Lower lobe of right lung (tissue), 2 donors: ENCODE data around the gene RNF151. TPM values are rescaled to one million over a fixed set of nuclear protein-coding genes. Genes with fewer than 3 reads are reported as not detected.

Source experiments
- ATAC-seq, 2 donors: fragments of 200-7000 bp; cut with Tn5 transposase; one replicate each; pipeline ENCODE4 v1.9.1; 2020 to 2022; ENCODE audit warnings: mild to moderate bottlenecking in 2 of 2, moderate library complexity in 2 of 2
- DNase-seq: peaks from one replicate; pipeline ENCODE4 v3.0.0-alpha.2; 2020
- H3K27ac ChIP-seq: fragments of 200-600 bp; one replicate; pipeline ENCODE4 v1.8.0; 2022
- H3K27me3 ChIP-seq: fragments of 200-600 bp; one replicate; pipeline ENCODE4 v1.8.0; 2022; ENCODE audit warnings: low read depth
- H3K36me3 ChIP-seq: fragments of 200-600 bp; one replicate; pipeline ENCODE4 v1.8.0; 2022; ENCODE audit warnings: mild to moderate bottlenecking
- H3K4me1 ChIP-seq: fragments of 200-600 bp; one replicate; pipeline ENCODE4 v1.8.0; 2022
- H3K4me3 ChIP-seq: fragments of 200-600 bp; one replicate; pipeline ENCODE4 v1.8.0; 2022; ENCODE audit warnings: mild to moderate bottlenecking
- H3K9me3 ChIP-seq: fragments of 200-600 bp; one replicate; pipeline ENCODE4 v1.8.0; 2022
- CTCF ChIP-seq: fragments of 200-600 bp; IDR thresholded peaks from one replicate; pipeline ENCODE4 v1.8.0; 2022; ENCODE audit warnings: antibody characterized with exemption, mild to moderate bottlenecking
- intact Hi-C: fragments of 100-400 bp; cut with DNase I; formaldehyde crosslinking; loops from one replicate; pipeline ENCODE4 v1.11.0; 2022
- total RNA-seq: library from RNA; stranded (reverse); fragmentation: NEBNext Ultra II Directional; extraction: Animal tissue kit (Norgen Biotek cat#: 25700); gene quantifications from one replicate; pipeline ENCODE4 v1.2.1, GENCODE V29; 2021
- donor health status: DM: no; HTN: yes; CAD: no; lungs with severe emphysema.

RNF151 gene
- total RNA-seq, 1 donor from 2014 or later: not detected

- Histone ChIP-seq H3K27ac (peak overlapping the region; percentile 82), H3K27me3 (peaks cover 34% of the 10 kb centered on the region), H3K4me1 (peaks cover 27% of the 10 kb centered on the region), H3K36me3 (peaks cover 23% of the 10 kb centered on the region), H3K4me3 (peak overlapping the region; percentile 91), H3K9me3 (no peaks in the 10 kb centered on the region)
- peak in 1 of 2 donors; percentile 4 for ATAC-seq
- no peak for DNase-seq
- TF ChIP-seq CTCF: no peak
- intact Hi-C loops: no loop called here
Measured at GRCh38 chr16:1984347-1985225, 17.9 kb downstream of the RNF151 start.

GRCh38 chr16:1985466-1986150, 19.0 kb downstream of the RNF151 start:
- H3K4me3 ChIP-seq: peak overlapping the region; percentile 91
- H3K9me3 ChIP-seq: no peaks in the 10 kb centered on the region
- H3K4me1 ChIP-seq: peaks cover 26% of the 10 kb centered on the region
- intact Hi-C loops: no loop called here
- H3K36me3 ChIP-seq: peaks cover 23% of the 10 kb centered on the region
- peaks cover 30% of the 10 kb centered on the region for H3K27me3 ChIP-seq
- DNase-seq: no peak
- no peak for TF ChIP-seq CTCF
- no peak for ATAC-seq
- H3K27ac ChIP-seq: no peak overlapping the region

DNA sequence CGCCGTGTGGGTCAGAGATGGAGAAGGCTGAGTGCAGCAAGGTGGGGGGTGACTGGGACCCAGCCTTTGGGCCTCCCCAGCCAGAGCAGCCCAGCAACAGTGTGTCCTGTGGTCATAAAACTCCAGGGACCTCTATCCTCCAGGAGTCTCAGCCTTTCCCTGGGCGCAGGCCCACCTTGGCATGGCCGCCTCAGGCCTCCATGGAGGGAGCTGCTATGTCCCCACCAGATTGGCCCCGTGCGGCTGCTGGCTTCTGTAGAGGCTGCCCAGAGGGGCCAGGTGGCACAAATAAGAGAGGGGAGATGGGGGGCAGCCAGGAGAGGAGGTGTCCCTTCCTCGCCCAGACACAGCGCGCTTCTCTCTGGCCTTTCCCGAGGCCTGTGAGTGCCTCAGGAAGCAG, 20.5 kb downstream of the RNF151 start:
- DNase-seq (no peak), ATAC-seq (no peak)
- peaks cover 27% of the 10 kb centered on the region for H3K27me3 ChIP-seq
- no peak for TF ChIP-seq CTCF
- H3K4me1 ChIP-seq: peaks cover 38% of the 10 kb centered on the region
- no peak overlapping the region for H3K27ac ChIP-seq
- no peaks in the 10 kb centered on the region for H3K9me3 ChIP-seq
- H3K4me3 ChIP-seq: no peak overlapping the region
- peaks cover 23% of the 10 kb centered on the region for H3K36me3 ChIP-seq
- intact Hi-C loops: no loop called here

GRCh38 chr16:1989209-1990100, 22.8 kb downstream of the RNF151 start, which contains the start of gene SYNGR3:
Gene SYNGR3, plus strand, starts transcription at chr16:1989970. Its CDS starts 133 bp downstream, at chr16:1990103.
- peaks cover 23% of the 10 kb centered on the region for H3K36me3 ChIP-seq
- H3K27me3 ChIP-seq: peaks cover 27% of the 10 kb centered on the region
- ATAC-seq: no peak
- H3K4me1 ChIP-seq: peaks cover 31% of the 10 kb centered on the region
- DNase-seq: peak; percentile 51
- H3K4me3 ChIP-seq: peak within 1 kb of the TSS; percentile 39
- intact Hi-C loops: no loop called here
- no peak for TF ChIP-seq CTCF
- H3K27ac ChIP-seq: no peak within 1 kb of the TSS
- H3K9me3 ChIP-seq: no peaks in the 10 kb centered on the region

DNA sequence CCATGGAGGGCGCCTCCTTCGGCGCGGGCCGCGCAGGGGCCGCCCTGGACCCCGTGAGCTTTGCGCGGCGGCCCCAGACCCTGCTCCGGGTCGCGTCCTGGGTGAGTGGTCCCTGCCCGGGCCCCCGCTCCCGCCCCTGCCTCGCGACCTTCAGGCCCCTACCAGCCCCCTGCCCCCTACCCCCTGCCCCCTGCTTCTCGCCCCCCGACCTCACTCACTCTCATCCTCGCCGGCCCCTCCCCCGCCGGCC, 23.4 kb downstream of the RNF151 start:
- ATAC-seq: no peak
- H3K27ac ChIP-seq: no peak overlapping the region
- DNase-seq: no peak
- intact Hi-C loops: no loop called here
- H3K9me3 ChIP-seq: no peaks in the 10 kb centered on the region
- peaks cover 25% of the 10 kb centered on the region for H3K4me1 ChIP-seq
- no peak for TF ChIP-seq CTCF
- H3K36me3 ChIP-seq: peaks cover 23% of the 10 kb centered on the region
- no peak overlapping the region for H3K4me3 ChIP-seq
- peaks cover 27% of the 10 kb centered on the region for H3K27me3 ChIP-seq
